GM18505 (cell line): ENCODE data around the gene AUTS2.

ENCODE experiments used
- ATAC-seq: cut with Tn5 transposase; IDR thresholded peaks from one replicate; pipeline ENCODE4 v1.9.1; 2021; ENCODE audit not compliant: unreplicated experiment
- POLR2A ChIP-seq: IDR thresholded peaks from 4 replicates; pipeline ENCODE4 v1.6.1; 2011; ENCODE audit warnings: borderline replicate concordance; ENCODE audit not compliant: insufficient read depth, insufficient read length; ENCODE audit errors: extremely low read depth

The AUTS2 gene

DNA sequence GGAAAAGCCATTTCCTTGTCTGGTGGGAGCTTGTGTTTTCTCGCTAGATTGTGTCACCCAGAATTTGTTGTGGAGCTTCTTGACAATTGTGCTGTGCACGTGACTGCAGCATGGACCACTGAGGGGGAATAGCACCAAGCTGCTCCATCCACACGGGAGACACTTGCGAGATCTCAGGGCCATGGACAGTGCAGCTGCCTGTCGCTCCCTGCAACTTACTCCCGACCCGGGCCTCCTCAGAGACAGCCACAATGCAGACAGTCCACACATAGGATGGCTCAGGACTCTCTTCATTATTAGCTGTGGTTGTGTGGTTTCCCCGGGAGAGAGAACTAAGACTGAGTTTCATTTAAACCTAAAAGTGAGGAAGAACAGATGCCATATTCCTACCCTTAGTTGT lies 860.5 kb downstream of the AUTS2 start:
- no peak for ATAC-seq
- no peak for TF ChIP-seq POLR2A

DNA sequence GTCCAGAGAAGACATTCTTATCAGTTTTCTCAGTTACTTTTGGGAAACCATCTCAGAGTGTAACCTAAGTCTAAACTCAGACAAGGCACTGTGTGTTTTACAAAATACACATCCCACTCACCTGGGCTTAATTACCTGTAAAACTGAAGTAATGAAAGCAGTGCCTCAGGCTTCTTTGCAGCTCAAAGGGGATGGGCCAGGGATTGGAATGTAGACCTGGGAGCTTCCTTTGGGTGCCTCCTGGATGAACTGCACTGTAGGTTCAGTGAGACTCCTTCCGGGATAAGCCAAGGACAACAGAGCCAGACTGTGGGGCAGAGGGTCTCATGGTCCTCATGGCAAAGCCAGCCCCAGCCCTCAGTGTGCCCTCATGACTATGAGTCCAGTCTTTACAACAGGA lies 861.3 kb downstream of the AUTS2 start:
- no peak for TF ChIP-seq POLR2A
- no peak for ATAC-seq

DNA sequence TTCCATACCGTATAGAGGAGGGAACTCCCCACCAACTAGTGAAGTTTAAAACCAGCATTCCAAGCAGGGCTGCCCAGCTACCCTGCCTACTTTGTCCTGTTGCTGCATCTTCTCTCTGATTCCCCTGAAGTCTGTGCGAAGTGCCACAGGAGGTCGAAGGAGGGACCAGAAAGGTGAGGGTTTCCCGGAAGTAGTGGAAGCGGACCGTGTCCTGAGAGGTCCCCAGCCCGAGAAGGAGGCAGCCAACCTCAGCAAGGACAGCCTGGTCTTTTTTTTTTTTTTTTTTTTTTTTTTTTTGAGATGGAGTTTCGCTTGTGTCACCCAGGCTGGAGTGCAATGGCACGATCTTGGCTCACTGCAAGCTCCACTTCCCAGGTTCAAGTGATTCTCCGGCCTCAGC lies 861.8 kb downstream of the AUTS2 start:
- TF ChIP-seq POLR2A = no peak
- ATAC-seq = no peak

DNA sequence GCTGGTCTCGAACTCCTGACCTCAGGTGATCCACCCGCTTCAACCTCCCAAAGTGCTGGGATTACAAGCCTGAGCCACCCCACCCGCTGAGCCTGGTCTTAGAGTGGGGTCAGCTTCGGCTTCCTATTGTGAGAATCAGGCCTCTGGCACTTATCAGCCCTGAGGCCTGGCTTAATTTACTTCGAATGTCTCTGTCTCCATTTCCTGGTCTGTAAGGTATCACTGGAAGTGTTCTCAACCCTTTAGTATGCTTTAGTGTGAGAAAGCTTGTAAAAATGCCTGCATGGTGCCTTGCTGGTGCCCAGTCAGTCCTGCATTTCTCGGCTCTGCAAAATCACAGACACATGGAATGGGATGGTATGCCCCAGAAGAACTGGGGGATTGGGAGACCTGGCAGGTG lies 862.3 kb downstream of the AUTS2 start:
- no peak for ATAC-seq
- TF ChIP-seq POLR2A = no peak

DNA sequence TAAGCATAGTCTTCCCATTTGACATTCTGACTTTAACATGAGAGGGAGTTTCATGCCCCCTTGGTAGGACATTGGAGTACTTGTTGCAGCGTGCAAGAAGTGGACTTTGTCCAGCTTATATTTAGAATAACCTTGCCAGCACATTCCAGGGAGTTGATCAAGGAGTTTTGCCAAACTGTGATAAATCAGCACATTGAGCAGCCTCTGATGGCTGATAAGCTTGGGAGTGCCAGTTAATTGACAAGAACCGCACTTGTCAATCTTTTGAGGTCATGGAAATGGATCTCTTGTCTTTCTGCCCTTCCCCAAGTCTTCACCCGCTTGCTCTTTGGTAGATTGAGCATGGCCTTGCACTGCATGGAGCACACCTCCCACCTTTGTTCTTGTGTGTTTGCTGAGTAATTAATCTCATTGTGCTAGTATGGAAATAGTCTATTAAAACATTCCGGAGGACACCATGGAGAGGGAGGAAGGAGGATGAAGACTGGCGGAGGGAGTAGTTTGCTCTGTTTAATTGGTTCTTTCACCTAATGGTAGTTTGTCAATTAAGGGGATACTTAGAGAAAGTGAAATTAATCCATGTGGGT lies 865.2 kb downstream of the AUTS2 start:
- ATAC-seq = no peak
- no peak for TF ChIP-seq POLR2A

DNA sequence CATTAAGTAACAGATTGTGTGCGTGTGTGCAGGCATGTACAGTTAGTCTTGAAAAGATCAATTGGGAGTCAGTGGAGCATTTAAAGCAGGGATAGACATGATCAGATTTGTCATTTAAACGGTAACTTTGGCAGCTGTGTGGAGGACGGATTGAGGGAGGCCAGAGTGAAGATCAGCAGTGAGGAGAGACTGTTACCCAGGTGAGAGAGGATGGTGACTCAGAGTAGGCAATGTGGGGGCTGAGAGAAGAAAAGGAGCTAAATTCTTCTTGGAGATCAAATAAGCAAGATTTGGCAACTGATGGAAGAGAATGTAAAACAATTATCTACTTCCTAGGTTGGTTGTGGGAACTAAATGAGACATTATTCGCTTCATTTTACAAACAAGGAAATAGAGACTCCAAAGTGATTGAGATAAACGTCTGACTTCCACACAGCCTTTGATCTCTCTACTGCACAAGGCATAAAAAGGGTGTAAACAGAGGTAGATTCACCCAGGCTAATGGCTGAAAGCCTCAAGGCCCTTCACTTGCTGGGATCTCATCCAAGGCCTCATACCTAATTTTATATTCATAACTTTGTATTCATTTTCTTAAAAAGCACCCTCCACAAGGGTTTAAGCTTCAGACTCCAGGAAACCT lies 868.6 kb downstream of the AUTS2 start:
- no peak for TF ChIP-seq POLR2A
- no peak for ATAC-seq

DNA sequence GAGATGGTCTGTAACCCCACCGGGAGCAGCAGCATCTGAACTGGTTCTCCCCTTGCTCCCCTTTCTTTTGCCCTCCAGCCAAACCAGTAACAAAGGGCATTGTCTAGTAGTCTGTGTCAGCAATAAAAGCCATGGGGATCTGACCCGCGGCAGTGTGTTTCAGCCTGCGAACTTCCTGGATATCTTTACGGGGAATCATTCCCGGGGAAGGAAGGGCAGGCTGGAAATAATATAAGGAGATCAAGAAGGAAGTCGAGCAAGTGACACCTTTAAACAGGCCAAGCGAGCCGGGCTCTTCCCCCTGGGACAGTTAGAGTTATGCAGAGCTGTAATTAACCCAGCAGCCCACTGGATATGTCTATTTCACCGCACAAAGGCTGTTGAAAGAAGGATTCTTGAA lies 872.5 kb downstream of the AUTS2 start:
- no peak for TF ChIP-seq POLR2A
- ATAC-seq = no peak

DNA sequence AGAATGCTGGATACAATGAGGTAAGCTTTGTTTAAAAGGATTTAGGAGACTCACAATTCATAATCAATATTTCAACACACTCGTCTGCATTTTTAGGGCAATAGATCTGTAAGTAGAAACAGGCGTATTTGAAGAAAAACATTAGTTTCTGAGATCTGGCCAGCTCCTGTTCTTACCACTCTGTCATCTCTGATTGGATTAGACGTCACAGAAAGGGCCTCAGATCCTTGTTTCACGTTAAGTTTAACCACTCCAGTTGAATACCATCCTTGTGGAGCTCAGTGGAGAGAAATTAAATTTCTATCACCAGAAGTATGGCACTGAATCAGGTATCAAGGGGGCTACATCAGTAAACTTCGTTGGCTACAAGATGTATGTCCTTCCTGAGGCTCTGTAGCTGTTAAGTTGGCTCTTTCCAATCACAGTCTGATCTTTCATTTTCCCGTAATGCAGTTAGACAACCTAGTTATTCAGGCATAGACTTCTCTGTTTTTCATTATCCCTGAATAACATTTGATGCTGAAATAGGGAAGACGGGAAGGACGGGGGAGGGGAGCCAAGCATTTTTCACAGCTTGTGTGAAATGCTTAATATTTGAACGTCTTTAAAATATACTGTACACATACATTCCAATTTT lies 874.4 kb downstream of the AUTS2 start:
- TF ChIP-seq POLR2A = no peak

DNA sequence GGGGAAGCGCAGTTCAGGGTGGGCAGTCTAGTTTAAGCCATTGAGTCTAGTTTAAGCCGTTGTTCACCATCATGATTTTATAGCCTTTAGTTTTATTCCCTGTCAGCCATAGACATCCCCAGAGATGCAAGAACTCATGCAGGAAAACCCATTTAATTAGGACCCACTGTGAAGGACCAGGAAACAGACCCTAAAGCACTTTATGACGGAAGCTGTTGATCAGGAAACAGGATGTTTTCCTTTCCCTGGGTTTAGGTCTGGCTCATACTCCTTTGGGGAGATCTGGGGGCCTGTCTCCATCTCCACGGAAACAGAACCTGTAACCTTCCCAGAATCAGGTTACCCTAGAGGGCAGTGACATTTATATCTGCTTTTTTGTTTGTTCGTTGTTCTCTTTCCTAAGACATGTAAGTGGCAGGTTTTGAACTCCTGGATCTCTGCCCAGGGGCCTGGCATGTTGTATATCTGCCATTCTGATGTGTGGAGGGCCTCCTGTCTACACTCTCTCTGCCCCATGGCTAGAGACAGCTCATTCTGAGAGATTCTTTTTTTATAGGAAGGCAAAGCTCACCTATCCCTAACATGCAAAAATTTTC lies 876.5 kb downstream of the AUTS2 start:
- ATAC-seq = no peak
- no peak for TF ChIP-seq POLR2A

More for the DNA sequence above, 874.4 kb downstream of the AUTS2 start:
- ATAC-seq = no peak

DNA sequence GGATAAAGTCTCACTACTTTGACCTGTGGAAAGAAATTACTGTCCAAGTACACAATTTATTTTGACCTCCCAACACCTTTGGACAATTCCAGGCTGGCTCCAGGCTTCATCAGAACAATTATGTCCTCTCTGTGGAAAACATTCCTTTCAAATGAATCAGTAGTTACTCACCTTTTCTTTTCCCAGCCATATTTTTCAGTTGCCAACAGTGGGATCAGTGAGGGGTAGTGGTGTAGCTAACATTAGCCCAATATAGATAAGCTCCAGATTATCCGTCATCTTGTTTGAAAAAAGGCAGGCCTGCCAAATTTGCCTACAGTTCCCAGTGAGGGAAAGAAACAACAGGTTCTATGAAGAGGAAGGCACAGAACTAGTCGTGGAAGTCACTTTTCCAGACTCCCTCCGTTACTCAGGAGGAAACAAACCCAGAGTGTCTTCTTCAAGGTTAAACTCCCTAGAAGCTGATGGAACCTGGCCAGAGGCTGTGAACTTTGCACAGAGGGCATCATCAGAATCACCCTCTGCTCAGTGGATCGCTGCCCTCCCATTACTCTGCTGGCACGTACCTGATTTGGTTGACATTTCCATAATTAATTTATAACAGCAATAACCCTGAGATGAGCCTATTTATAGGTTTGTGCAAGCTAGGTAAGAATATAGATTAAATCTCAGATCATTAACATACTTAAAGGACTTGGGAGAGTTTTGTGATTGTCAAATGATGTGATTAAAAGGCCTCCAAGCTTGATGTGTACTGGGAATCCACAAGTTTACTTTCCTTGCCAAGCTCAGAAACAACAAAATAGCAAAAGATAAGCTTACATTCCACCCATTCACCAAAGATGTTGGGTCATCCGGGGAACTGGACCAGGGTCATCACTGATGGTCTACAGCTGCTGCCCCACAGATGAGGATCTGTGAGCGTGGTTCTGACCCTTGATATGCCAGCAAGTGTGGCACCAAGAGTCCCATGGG lies 879.0 kb downstream of the AUTS2 start:
- no peak for TF ChIP-seq POLR2A
- no peak for ATAC-seq

DNA sequence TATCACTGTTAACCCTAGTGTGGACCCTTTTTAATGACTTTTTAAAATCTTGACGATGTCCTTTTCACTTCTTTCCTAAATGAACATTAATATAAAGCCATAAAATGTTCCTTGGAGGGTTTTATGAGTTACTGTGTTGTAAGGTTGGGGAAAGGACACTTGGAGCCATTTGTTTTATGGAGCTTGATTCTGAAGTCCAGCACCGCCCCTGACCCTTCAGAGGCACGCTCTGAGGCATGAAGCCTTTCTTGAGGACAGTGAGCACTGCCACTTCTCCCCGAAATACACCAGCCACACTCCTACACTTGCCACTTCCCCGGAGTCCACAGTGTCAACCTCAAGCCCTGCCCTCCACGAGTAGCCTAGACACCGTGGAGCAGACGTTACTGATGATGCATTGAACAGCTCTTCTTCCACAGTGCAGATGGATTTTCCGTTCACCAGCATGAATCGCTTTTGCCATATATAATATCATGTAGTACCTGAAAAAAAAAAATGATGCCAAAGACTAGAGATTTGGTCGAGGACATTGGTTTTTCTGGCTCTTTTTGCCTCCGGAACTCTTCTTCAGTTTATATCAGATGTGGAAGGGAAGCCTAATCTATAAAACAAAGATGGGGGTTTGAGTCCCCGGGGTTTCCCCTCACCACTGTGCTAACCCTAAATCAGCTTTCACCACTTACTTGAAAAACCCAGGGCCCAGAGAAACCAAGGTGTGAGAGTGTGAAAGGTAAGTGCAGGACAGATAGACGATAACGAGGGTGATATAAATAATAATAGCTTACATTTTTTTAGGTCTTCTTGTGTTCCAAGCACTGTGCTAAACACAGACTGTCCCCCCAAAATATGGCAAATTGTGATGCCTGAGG lies 881.1 kb downstream of the AUTS2 start:
- no peak for TF ChIP-seq POLR2A
- no peak for ATAC-seq

DNA sequence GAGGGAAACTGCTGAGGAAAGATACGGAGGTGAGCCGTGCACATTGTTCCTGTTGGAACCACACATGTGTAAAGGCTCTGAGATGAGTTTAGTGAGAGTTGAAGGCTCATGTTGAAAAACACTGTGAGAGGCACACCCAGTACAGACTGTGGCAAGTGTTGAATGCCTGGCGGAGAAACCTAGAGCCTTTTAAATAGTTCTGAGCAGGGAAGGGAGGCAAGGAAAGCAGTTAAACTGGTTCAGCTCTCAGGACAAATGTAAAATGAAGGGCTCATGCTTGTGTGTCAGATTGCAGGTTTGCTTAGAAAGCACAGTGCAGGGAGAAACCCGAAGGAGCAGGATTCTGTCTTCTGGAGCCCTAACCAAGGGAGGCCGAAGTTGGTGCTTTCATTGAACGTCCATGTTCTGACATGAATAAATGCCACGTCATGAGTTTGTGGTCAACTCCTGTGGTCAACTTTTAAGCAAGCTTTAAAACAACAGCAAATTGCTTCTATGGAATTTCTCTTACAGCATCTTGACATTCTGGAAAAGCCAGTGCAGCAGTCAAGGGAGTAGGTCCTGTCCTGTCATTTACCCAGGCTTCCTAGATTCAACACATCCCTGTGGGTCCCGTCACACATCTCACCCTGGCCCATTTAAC lies 882.8 kb downstream of the AUTS2 start:
- no peak for ATAC-seq
- TF ChIP-seq POLR2A = no peak
